ENCODE results near the gene TJP2.

The TJP2 gene

DNA sequence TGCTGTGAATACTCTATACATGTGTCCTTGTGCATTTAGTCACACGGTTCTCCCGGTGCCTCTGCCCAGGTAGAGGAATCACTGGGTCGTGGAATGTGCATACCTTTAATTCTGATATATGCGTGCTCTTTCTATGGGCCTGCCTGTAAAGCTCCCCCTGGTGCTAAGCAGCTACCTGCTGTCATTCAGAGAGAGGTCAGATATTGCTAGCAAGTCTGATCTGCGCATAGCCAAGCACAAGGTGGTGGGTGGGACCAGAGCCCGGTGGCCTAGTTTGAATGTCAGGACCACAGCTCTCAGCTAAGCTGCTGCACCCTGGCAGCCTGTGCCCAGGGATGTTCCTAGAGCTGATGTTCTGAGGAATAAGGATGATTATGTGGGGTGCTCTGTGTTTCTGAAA is 33.4 kb downstream of the TJP2 start:
- TF ChIP-seq ZNF366 (tag by site-specific recombination; conservative IDR thresholded peaks at IDR 0.05) (no peak), ZBTB49 (tag by site-specific recombination; IDR thresholded peaks at IDR 0.05; ENCODE audit: low read depth) (no peak), ZNF350 (tag by site-specific recombination; IDR thresholded peaks at IDR 0.05) (no peak), ZFP41 (tag by site-specific recombination; IDR thresholded peaks at IDR 0.05; ENCODE audit: borderline replicate concordance) (no peak), FEZF1 (tag by site-specific recombination; IDR thresholded peaks at IDR 0.05) (no peak), ZNF223 (tag by site-specific recombination; IDR thresholded peaks at IDR 0.05) (no peak), ZBTB26 (tag by site-specific recombination; optimal IDR thresholded peaks at IDR 0.05) (no peak), SETDB1 (IDR thresholded peaks at IDR 0.05; ENCODE audit: insufficient read length, low read length) (no peak), ZFHX2 (tag by site-specific recombination; conservative IDR thresholded peaks at IDR 0.05) (no peak), ZNF202 (tag by site-specific recombination; IDR thresholded peaks at IDR 0.05; ENCODE audit: borderline replicate concordance) (no peak), ZNF776 (tag by site-specific recombination; IDR thresholded peaks at IDR 0.05; ENCODE audit: borderline replicate concordance) (no peak), ZNF558 (tag by site-specific recombination; IDR thresholded peaks at IDR 0.05) (no peak)
- TF ChIP-seq, protein P1, sequence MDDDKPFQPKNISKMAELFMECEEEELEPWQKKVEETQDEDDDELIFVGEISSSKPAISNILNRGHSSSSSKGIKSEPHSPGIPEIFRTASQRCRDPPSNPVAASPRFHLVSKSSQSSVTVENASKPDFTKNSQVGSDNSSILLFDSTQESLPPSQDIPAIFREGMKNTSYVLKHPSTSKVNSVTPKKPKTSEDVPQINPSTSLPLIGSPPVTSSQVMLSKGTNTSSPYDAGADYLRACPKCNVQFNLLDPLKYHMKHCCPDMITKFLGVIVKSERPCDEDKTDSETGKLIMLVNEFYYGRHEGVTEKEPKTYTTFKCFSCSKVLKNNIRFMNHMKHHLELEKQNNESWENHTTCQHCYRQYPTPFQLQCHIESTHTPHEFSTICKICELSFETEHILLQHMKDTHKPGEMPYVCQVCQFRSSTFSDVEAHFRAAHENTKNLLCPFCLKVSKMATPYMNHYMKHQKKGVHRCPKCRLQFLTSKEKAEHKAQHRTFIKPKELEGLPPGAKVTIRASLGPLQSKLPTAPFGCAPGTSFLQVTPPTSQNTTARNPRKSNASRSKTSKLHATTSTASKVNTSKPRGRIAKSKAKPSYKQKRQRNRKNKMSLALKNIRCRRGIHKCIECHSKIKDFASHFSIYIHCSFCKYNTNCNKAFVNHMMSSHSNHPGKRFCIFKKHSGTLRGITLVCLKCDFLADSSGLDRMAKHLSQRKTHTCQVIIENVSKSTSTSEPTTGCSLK (tag by site-specific recombination; IDR thresholded peaks at IDR 0.05), result no peak
- no peak overlapping the region for H3K4me3 ChIP-seq (ENCODE audit: low read depth, low read length)
- POLR2A ChIA-PET, result interaction anchor here (0.5 kb wide), 1 partner anchor 114 kb away, joined by 3 read pairs; no protein-coding TSS in a partner anchor
- H3K4me1 ChIP-seq (ENCODE audit: control insufficient read depth, insufficient read depth, low read length), result no peaks in the 10 kb centered on the region; the same call in 1 of the 2 replicates
- no peaks in the 10 kb centered on the region for H3K36me3 ChIP-seq (ENCODE audit: control insufficient read depth in 2 of 2, insufficient read depth in 1 of 2, low read length in 2 of 2)
- CTCF ChIA-PET, result interaction anchor here (1.0 to 3.3 kb wide), 7 partner anchors 8 to 154 kb away, joined by 3 to 9 read pairs (median 5); no protein-coding TSS in a partner anchor
- no peaks in the 10 kb centered on the region for H3K9me3 ChIP-seq (ENCODE audit: control insufficient read depth, insufficient read depth, low read depth, low read length)
- no peak overlapping the region for H3K27ac ChIP-seq (ENCODE audit: extremely low read depth, low read depth, low read length)

DNA sequence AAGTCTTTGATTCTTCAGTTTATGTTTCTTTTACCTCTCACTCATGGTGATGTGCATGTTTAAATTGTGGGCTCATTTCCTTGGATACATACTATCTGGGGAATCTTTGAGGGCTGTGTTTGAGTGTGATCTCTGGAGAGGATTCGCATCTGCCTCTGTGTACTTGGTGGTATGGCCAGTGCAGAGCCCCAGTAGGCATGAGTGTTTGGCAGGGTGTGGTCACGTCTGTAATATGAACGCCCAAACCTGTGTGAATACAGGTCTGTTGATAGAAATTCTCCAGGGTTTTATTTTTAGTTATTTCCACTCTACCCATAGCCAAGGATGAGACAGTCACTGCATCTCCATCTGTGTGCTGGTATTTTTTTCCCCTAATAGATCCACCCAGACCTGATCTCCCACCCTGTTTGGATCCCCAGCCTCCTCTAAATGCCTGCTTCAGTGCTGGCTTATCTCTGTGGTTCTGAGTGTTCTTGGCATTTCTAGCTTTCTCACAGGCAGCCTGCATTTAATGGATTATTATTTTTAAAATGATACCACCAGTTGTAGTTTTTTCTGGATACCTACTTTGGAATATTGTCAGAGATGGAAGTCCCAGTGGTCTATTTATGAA is 37.5 kb downstream of the TJP2 start:
- CTCF ChIA-PET, result no interaction called here
- Histone ChIP-seq H3K27ac (ENCODE audit: extremely low read depth, low read depth, low read length) (no peak overlapping the region), H3K4me3 (ENCODE audit: low read depth, low read length) (no peak overlapping the region), H3K36me3 (ENCODE audit: control insufficient read depth in 2 of 2, insufficient read depth in 1 of 2, low read length in 2 of 2) (no peaks in the 10 kb centered on the region), H3K9me3 (ENCODE audit: control insufficient read depth, insufficient read depth, low read depth, low read length) (no peaks in the 10 kb centered on the region), H3K4me1 (ENCODE audit: control insufficient read depth, insufficient read depth, low read length) (no peaks in the 10 kb centered on the region)
- TF ChIP-seq ZBTB17 (tag by site-specific recombination; IDR thresholded peaks at IDR 0.05), result no peak
- no peak for TF ChIP-seq ZNF514 (tag by site-specific recombination; IDR thresholded peaks at IDR 0.05)
- no peak for TF ChIP-seq ZNF335 (tag by site-specific recombination; conservative IDR thresholded peaks at IDR 0.05)
- no peak for TF ChIP-seq ZNF140 (tag by site-specific recombination; IDR thresholded peaks at IDR 0.05)
- no peak for TF ChIP-seq ZNF521 (tag by site-specific recombination; IDR thresholded peaks at IDR 0.05)
- TF ChIP-seq ZNF354C (tag by site-specific recombination; IDR thresholded peaks at IDR 0.05; ENCODE audit: borderline replicate concordance, low read depth), result no peak
- no peak for TF ChIP-seq ZNF544 (tag by site-specific recombination; IDR thresholded peaks at IDR 0.05)
- no peak for TF ChIP-seq BCL11A (tag by site-specific recombination; IDR thresholded peaks at IDR 0.05; ENCODE audit: low read depth)
- TF ChIP-seq KLF10 (tag by site-specific recombination; IDR thresholded peaks at IDR 0.05), result no peak
- no peak for TF ChIP-seq ZNF624 (tag by site-specific recombination; IDR thresholded peaks at IDR 0.05)
- no peak for TF ChIP-seq ZNF266 (tag by site-specific recombination; IDR thresholded peaks at IDR 0.05; ENCODE audit: low read depth)
- no peak for TF ChIP-seq ZSCAN5A (tag by site-specific recombination; IDR thresholded peaks at IDR 0.05)
- TF ChIP-seq, protein P2, sequence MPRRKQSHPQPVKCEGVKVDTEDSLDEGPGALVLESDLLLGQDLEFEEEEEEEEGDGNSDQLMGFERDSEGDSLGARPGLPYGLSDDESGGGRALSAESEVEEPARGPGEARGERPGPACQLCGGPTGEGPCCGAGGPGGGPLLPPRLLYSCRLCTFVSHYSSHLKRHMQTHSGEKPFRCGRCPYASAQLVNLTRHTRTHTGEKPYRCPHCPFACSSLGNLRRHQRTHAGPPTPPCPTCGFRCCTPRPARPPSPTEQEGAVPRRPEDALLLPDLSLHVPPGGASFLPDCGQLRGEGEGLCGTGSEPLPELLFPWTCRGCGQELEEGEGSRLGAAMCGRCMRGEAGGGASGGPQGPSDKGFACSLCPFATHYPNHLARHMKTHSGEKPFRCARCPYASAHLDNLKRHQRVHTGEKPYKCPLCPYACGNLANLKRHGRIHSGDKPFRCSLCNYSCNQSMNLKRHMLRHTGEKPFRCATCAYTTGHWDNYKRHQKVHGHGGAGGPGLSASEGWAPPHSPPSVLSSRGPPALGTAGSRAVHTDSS (tag by site-specific recombination; IDR thresholded peaks at IDR 0.05), result no peak
- POLR2A ChIA-PET, result no interaction called here
